ENCODE data around the gene ATG2A.

DNA sequence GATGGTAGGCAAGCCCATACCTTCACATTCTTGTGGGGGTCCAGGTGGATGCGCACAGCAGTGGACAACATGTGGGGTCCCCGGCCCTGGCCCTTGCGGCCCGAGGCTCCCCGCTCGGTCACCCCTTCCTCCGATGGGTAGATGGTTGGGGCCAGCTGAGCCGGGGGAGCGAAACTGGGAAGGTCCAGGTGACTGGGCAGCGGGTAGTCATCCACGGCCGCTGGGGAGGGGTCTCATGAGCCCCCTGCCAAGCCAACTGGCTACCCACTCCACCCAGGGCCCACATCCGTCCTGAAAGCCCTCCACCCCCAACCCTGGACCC lies 10.7 kb downstream of the ATG2A start:
- TF ChIP-seq, protein P1, sequence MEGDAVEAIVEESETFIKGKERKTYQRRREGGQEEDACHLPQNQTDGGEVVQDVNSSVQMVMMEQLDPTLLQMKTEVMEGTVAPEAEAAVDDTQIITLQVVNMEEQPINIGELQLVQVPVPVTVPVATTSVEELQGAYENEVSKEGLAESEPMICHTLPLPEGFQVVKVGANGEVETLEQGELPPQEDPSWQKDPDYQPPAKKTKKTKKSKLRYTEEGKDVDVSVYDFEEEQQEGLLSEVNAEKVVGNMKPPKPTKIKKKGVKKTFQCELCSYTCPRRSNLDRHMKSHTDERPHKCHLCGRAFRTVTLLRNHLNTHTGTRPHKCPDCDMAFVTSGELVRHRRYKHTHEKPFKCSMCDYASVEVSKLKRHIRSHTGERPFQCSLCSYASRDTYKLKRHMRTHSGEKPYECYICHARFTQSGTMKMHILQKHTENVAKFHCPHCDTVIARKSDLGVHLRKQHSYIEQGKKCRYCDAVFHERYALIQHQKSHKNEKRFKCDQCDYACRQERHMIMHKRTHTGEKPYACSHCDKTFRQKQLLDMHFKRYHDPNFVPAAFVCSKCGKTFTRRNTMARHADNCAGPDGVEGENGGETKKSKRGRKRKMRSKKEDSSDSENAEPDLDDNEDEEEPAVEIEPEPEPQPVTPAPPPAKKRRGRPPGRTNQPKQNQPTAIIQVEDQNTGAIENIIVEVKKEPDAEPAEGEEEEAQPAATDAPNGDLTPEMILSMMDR (IDR thresholded peaks at IDR 0.05; ENCODE audit: low read length), result no peak
- no peak for TF ChIP-seq EZH2phosphoT487 (IDR thresholded peaks at IDR 0.05; ENCODE audit: low read length)

All from MM.1S (cell line).